ENCODE data around the gene RASA4B.
"Not testable (repeated sequence)": the region's sequence is repeated elsewhere in the genome, so short reads cannot be mapped to it uniquely, and the experiment has no call there.

RASA4B gene

DNA sequence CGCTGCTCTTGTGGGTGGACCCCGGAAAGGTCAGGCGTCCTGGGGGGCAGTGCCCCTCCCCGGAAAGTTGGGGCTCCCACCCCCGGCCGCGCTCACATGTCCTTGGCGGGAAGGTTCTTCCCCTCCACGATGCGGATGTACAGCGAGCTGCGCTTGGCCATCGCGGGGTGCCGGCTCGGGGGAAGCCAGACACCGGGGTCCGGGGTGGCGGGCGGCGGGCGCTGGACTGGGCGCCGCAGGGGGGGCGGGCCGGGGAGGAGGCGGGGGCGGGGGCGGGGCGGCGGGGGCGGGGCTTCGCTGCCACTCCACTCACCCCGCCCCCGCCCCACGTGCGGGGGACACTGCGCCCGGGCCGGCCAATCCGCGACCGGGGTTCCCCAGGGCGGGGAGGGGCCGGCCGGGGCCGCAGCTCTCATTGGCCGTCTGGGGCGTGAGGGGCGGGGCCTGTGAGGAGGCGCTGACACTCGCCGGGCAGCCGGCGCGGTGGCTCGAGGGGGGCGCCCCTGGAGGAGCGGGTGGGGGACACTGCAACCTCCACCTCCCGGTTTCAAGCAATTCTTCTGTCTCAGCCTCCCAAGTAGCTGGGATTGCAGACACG, at the start of gene RASA4B:
Gene RASA4B, minus strand, starts transcription at position 228 of the 598 bp plus-strand sequence. Its CDS starts 67 bp downstream, at position 161.
- not testable (repeated sequence) for DNase-seq

DNA sequence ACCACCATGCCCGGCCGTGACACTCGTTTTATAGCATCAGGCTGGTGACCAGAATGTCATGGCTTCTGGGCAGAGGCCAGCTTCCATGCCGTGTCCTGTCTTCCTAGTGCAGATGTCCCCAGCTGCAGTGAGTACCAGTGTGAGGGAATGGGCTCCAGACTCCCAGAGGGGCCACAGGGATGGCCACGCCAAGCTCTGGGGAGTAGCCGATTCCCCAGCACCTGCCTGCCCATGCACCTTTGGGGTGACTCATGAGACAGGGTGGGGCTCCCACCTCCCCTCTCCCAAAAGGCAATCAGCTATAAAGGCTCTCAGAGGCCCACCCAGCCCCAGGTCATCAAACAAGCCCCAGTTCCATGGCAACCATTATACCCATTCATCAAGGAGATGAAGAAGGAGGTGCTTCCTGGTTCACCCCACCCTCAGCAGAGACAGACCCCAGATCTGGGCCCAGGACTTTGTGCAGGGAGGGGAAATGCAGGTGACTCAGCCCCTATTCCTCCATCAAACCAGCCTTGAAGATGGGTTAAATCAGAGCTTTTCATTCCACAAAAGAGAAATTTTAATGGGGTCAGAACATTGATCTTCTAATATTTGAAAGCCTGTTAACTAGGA, 33.3 kb upstream of the RASA4B start, which contains the start of gene SPDYE2:
Gene SPDYE2, plus strand, starts transcription at position 419 of the 615 bp plus-strand sequence. CDS start 2,030 bp downstream, outside the sequence.
- not testable (repeated sequence) for DNase-seq

DNA sequence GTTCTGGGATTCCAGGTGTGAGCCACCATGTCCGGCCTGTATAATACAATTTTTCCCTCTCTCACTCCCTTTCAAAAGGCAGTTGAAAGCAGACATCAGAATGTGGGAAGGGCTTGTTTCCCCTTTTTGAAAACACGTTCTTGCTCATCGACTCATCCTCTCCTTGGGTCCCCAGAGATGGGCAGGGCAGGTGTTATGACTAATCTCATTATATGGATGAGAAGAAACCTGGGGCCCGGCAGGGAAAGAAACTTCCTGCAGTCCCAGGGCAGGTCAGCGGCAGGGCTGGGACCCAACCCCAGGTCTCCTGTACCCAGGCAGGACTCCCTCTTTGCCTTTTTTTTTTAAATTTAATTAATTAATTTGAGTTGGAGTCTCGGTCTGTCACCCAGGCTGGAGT, 28.8 kb upstream of the RASA4B start:
- DNase-seq = not testable (repeated sequence)

DNA sequence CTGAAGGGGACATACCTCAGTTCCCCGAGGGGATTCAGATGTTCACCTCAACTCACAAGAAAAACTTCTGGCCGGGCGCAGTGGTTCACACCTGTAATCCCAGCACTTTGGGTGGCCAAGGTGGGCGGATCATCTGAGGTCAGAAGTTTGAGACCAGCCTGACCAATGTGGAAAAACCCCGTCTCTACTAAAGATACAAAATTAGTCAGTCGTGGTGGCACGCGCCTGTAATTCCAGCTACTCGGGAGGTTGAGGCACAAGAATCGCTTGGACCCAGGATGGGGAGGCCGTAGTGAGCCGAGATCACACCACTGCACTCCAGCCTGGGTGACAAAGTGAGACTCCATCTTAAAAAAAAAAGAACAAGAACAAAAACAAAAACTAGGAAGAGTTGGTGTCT, 27.7 kb upstream of the RASA4B start:
- DNase-seq = not testable (repeated sequence)

DNA sequence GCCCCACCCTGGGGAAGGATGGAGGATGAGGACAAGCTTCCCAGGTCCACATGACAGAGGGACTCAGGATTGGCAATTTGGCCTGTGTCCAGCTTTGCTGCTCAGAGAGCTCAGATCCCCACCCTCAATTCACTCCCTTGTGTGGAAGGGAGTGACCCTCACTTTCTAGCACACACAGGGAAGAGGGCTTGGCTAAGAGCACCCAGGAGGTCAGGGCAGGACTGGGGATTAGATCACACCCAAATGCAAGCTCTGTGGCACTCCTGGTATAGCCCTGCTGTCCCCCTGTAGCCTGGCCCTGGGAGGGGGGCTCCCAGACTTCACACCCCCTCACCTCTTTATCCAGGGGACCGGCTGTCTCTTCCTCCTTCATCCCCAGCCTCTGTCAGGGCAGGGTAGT, 26.8 kb upstream of the RASA4B start:
- DNase-seq = not testable (repeated sequence)

DNA sequence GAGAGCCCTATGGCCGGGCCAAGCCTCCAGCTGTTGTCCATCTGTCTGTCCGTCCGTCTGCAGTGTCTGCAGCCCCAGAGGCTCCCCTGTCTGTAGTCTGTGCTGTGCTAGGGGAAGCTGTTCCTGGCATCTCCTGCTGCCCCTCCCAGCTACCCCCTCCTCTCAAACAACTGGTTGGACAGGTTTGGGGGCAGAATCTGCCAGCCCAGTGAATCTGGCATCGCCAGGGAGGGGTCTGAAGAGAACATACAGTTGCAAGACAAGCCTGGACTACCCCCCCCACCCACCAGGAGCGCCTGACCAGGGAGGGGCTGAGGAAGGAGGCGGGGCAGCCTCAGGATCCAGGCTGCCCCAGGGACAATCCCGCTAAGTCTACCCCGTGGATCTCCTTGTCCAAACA, 26.0 kb upstream of the RASA4B start, which contains the start of gene UPK3BL2:
Gene UPK3BL2, minus strand, starts transcription at position 101 of the 400 bp plus-strand sequence. Its CDS starts 60 bp downstream, at position 41.
- not testable (repeated sequence) for DNase-seq

DNA sequence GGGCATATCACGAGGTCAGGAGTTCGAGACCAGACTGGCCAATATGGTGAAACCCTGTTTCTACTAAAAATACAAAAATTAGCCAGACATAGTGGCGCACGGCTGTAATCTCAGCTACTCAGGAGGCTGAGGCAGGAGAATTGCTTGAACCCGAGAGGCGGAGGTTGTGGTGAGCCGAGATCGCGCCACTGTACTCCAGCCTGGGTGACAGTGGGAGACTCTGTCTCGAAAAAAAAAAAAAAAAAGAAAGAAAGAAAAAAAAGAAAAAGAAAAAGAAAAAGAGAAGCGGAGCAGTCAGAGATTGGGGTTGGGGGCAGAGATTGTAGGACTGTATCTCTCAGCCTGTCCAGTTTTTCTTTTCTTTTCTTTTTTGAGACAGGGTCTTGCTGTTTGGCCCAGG, 25.2 kb upstream of the RASA4B start:
- DNase-seq = not testable (repeated sequence)

DNA sequence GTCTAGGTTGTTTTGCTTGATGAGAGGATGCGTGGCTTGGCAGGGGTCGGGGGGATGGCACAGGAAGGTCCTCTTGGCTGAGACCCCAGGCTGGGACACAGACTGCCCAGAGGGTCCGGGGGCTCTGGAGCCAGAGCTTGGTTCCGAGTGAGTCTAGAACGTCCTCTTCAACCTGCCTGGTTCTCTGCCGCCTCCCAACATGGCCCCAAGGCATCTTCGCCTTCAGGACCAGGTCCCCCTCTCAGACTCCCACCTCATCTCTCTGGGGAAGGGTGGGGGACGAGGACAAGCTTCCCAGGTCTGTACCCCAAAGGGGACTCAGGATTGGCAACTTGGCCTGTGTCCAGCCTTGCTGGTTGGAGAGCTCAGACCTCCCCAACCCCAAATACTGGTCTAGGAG, 24.5 kb upstream of the RASA4B start:
- not testable (repeated sequence) for DNase-seq

DNA sequence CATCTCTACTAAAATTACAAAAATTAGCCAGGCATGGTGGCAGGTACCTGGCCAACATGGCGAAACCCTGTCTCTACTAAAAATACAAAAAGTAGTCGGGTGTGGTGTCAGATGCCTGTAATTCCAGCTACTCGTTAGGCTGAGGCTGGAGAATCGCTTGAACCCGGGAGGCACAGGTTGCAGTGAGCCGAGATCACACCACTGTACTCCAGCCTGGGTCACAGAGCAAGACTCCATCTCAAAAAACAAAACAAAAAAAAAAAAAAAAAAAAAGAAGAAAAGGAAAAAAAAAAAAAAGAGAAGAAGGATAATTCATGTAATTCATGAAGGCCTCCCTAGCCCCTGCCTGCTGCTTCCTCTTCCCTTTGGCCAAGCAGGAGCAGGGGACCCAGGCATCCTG, 23.0 kb upstream of the RASA4B start:
- not testable (repeated sequence) for DNase-seq

DNA sequence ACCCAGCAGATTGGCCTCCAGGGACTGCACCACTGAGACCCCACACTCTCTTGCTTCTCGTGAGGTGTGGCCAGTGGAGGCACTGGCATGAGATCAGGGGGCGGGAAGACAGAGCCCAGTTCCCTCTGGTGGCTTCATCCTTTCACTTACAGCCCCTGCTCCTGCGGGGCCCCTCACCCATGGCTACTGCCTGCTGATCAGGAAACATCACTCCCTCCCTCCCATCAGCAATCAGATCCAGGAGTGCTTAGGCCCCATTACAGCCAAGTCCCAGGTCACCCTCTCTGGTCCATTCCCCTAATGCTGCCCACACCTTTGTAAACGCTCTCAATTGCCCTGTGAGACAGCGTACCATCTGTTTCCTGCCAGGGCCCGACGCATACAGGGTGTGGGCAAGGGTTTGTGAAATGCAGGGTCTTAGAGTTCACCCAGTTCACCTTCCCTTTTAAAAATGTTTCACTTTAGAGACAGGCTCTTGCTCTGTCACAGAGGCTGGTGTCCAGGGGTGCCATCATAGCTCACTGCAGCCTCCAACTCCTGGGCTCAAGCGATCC, 17.6 kb upstream of the RASA4B start:
- DNase-seq = not testable (repeated sequence)

DNA sequence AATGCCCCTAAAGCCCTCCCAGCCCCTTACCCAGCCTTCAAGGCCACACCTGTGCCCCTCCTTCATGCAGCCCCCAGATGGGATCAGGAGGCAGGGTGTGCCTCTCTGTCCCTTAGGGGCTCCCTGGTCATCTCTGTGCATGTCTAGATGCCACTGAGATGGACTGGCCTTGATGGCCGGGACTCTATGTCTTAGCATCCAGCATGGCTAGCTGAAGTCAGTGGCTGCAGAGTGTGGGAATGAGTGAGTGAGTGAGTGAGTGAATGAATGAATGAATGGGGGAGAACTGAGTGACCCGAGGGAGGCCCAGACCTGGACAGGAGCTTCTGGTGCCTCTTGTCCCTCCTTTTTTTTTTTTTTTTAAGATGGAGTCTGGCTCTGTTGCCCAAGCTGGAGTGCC, 14.6 kb upstream of the RASA4B start:
- not testable (repeated sequence) for DNase-seq

DNA sequence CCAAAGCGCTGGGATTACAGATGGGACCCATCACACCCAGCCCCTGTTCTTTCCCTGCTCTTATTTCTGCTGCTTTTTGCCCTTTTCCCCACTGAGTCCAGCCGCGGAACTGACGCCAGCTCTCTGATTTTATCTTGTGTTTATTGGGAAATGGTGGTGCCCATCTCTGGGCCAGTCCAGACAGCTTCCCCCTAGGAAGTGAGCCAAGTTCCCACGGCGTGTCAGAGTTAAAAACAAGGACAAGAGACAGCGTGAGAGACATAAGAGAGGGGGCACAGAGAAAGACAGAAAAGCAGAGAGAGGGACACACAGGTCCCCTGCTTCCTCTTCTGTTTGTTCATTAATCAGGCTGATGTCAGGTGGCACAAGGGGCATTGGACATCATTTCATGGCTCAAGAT, 14.0 kb upstream of the RASA4B start:
- not testable (repeated sequence) for DNase-seq

DNA sequence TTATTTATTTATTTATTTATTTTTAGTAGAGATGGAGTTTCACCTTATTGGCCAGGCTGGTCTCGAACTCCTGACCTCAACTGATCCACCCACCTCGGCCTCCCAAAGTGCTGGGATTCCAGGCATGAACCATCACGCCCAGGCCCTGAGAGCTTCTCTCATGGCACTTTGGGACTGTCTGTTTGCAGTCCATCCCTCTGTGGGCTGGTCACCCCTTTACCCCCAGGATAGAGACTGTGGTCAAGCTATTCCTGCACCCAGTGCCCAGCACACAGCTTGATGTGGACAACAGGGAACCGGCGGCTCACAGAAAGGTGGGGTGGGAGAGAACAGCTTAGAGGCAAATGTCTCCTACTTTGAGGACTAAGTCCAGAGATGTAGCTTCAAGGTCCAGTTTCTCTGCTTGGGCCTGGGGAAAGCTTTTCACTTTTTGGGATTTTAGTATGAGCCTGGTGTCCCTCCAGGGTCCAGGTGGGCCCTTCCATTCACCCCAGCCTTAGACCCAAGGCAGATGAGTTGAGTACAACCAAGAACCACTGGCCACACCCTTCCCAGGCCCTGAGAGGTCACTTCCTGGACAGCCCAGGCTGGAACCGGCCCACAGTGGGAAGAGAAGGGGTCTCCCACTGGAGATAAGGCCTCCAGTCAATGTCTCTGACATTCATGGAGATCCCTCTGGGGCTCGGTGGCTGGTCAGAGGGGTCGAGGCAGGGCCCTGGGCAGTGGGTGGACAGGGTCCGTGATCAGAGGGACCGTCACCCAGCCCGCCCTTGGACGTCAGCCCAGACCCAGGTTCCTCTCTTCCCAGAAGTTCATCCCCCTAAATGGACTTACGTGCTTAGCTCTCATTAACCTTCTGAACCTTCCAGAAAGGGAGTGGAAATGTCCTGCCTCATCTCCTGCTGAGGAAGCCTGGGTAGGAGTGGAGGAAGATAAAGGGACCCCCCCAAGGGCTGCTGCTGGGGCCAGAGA, 10.5 kb upstream of the RASA4B start:
- DNase-seq = not testable (repeated sequence)

DNA sequence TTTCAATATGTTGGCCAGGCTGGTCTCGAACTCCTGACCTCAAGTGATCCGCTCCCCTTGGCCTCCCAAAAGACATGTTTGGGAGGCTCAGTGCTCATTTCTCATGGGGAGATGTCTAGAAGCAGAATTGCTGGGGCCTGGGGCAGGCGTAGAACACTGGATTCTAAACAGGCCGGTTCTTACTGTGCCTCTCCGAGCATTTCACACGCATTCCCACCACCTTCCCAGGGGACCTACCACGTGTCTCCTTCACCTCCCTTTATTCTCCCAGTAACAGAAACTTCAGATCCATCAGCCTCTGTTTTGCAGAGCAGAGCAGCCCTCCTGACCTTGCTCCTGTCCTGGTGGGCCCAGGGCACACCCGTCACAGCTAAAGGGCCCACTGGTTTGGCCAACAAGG, 9.6 kb upstream of the RASA4B start:
- not testable (repeated sequence) for DNase-seq

DNA sequence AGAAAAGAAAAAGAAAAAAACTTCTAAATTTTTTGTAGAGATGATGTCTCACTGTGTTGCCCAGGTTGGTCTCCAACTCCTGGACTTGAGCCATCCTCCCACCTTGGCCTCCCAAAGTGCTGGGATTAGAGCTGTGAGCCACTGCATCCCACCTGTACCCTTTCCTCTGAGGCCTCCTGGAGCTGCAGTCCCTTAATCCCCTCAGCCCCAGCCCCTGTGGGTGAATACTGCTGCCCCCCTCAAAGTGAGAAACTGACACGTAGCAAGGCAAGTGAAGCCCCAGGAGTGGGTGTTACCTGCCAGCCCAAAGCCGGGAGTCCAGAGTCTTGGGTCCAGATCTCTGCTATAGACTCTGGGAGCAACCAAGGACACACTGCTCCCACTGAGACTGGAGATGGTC, 7.2 kb upstream of the RASA4B start:
- DNase-seq = not testable (repeated sequence)

DNA sequence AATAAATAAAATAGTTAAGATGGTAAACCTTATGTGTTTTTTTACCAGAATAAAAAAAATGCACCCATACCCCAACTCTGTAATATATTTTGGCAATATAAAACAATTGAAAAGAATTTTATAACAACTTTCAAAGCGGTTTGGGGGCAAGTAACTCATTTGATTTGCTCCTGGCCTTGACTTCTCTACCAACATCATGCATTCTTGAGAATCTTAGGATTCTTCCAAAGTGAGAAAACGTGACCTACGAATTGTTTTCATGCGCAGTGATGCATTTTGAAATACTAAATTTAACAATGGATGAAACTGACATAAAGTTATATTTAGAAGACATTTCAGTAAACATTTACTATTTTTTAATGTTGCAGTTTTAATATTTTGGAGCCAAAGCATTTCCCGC, 3.2 kb upstream of the RASA4B start:
- not testable (repeated sequence) for DNase-seq

DNA sequence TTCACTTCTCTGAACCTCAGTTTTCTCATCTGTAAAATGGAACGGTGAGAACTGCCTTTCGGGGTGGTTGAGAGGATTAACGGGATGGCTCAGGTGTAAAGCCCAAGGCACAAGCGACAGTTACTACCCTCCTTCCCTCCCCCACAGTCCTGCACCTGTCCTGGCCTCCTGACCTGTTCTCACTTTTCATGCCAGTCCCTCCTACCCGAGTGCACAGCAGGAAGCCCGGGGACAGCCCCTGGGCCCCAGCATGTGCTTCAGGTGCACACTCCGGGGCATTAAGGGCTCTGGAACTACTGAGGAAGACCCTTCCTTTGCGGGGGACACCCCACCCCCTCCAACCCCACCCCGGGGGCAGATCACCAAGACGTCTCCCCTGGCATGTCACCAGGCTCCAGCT, 626 bp downstream of the RASA4B start:
- DNase-seq = not testable (repeated sequence)

DNA sequence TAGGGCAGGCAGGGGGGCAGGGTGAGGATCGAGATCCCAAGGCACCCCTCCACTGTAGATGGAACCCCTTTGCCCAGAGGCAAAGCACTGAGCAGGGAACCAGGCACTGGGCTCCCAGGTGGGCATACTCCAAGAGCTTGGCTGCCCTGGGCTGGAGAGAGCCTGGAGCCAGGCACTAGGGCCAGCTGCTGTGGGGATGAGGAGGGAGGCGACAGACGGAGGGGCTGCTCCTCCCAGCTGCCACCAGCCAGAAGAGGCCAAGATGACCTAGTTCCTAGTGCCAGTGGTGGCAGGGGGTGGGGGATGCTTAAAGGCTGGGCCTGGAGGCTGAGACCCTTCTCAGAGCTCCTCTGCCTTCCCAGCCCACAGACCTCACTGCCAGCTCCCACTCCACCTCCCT, 1.7 kb downstream of the RASA4B start:
- not testable (repeated sequence) for DNase-seq

DNA sequence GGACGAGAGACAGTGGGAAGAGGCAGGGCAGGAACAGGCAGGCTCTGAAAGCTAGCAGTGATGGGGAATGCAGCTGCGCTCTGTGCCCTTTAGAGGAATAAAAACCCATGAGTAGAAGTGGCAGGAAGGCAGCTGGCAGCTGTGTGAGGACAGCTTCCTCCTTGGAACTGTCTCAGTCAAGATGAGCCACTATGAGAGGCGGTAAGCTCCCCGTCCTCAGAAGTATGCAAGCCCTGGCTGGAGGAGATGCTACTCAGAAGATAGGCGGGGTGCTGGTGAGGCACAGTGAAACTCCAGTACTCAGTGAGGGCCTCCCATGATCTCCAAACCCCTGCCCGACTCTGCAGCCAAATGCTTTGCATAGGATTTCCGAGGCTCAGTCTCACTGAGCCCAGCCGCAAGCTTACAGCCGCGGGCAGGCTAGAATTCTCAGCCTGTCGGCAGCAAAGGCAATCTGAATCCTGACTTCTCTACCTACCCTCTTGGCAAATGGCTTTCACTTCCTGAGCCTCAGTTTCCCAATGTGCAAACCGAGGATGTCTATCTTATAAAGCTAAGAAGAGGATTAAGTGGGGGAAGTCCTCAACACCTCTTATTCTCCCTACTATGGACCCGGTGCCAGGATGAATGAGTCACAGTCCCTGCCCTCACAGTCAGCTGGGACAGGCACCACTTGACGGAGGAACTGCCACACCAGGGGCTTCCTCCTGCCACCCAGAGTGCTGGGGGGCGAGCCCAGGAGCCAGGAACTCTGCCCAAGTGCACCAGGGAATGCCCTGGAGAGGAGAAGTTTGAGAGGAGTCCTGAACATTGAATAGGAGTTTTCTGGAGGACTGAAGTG, 2.5 kb downstream of the RASA4B start:
- not testable (repeated sequence) for DNase-seq

DNA sequence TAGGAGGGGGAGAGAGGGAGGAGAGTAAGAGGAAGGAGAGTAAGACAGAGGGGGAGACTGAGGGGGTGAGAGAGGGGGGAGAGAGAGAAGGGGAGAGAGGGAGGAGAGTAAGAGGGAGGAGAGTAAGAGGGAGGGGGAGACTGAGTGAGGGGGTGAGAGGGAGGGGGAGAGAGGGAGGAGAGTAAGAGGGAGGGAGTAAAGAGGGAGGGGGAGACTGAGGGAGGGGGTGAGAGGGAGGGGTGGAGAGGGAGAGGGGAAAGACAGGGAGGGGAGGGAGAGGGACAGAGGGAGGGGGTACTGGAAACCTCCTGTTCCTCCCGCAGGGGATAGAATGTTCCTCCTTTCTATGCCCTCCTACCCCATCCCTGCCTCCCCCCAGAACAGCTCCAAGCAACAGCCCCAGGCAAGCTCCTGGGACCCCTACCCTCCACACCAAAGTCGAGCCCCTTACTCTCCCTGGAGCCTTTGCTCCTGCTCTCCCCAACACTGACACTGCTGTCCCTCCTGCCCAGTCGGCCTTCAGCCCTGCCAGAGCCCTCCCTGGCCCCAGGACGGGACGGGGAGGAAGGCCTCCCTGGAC, 4.8 kb downstream of the RASA4B start:
- DNase-seq = not testable (repeated sequence)

DNA sequence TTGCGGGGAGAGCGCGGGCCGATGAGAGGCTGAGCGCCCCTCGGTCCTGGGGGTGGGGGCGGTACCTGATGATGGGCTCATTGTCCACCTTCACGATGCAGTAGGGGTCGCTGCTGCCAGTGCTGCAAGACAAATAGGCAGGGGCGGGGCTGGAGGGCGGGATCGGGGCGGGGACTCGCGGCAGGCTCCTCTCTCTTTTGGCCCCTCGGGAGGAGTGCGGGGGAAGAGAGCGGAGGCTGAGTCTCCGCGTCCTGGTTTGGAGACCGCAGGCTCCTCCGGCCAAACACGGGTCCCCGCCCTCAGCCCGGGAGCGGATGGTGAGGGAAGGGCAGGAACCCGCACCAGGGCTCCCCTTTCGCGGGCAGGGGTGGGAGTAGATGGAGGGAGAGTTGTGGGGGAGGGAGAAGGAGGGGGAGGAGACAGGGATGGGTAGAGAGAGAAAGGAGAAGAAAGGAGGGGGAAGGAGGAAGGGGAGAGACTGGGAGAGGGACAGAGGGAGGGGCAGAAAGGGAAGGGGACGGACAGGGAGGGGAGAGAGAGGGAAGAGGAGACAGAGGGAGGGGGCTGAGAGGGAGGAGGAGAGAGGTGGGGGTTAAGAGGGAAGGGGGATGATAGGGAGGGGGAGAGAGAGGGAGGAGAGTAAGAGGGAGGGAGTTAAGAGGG, 5.6 kb downstream of the RASA4B start:
- not testable (repeated sequence) for DNase-seq

Measured in activated CD4-positive, alpha-beta T cell treated with anti-CD3 and anti-CD28 coated beads, Interleukin-2, amount 50 U/mL, for 1 hour (primary cell).